MM.1S (cell line): ENCODE measurements around the gene PAX7.

ENCODE experiments used
- EZH2 ChIP-seq: fragments of 300-600 bp; sonication (generic); optimal IDR thresholded peaks from 2 replicates; pipeline ENCODE3; 2017; ENCODE audit warnings: low read depth, mild to moderate bottlenecking, antibody characterized with exemption, low read length, mixed read lengths
- EZH2phosphoT487 ChIP-seq: fragments of 300-600 bp; sonication (generic); IDR thresholded peaks from 2 replicates; pipeline ENCODE4 v1.6.1; 2018; ENCODE audit warnings: antibody characterized with exemption, low read length
- TF ChIP-seq, protein P1 (sequence below): fragments of 300-600 bp; sonication (generic); IDR thresholded peaks from 2 replicates; pipeline ENCODE4 v1.5.1; 2016; ENCODE audit warnings: antibody characterized with exemption, low read length, mixed read lengths

- TF ChIP-seq, protein P1, sequence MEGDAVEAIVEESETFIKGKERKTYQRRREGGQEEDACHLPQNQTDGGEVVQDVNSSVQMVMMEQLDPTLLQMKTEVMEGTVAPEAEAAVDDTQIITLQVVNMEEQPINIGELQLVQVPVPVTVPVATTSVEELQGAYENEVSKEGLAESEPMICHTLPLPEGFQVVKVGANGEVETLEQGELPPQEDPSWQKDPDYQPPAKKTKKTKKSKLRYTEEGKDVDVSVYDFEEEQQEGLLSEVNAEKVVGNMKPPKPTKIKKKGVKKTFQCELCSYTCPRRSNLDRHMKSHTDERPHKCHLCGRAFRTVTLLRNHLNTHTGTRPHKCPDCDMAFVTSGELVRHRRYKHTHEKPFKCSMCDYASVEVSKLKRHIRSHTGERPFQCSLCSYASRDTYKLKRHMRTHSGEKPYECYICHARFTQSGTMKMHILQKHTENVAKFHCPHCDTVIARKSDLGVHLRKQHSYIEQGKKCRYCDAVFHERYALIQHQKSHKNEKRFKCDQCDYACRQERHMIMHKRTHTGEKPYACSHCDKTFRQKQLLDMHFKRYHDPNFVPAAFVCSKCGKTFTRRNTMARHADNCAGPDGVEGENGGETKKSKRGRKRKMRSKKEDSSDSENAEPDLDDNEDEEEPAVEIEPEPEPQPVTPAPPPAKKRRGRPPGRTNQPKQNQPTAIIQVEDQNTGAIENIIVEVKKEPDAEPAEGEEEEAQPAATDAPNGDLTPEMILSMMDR = no peak
- no peak for TF ChIP-seq EZH2phosphoT487
- TF ChIP-seq EZH2 = no peak
Measured at GRCh38 chr1:18719786-18720451, 89.3 kb downstream of the PAX7 start.
